Esophagus (tissue), 2 donors: Measurements from ENCODE around the gene SMOC1. TPM values are rescaled to one million over a fixed set of nuclear protein-coding genes. Genes with fewer than 3 reads are reported as not detected.

Experiments
- H3K27ac ChIP-seq, 2 donors: one replicate each; pipeline ENCODE4 v1.5.1; 2013; ENCODE audit warnings: low read depth in 2 of 2, mild to moderate bottlenecking in 2 of 2, inconsistent platforms in 1 of 2, low read length in 1 of 2, moderate library complexity in 1 of 2
- H3K27me3 ChIP-seq, 2 donors: one replicate each; pipeline ENCODE4 v1.6.1; 2013; ENCODE audit warnings: low read length in 2 of 2, control low read depth in 1 of 2, mild to moderate bottlenecking in 1 of 2; ENCODE audit not compliant: insufficient read depth in 2 of 2, control insufficient read depth in 1 of 2
- H3K36me3 ChIP-seq, 2 donors: one replicate each; pipeline ENCODE4 v1.6.1; 2013; ENCODE audit warnings: low read length in 1 of 2; ENCODE audit not compliant: control insufficient read depth in 2 of 2, insufficient read depth in 2 of 2
- H3K4me1 ChIP-seq, 2 donors: one replicate each; pipeline ENCODE4 v1.6.1; 2013; ENCODE audit warnings: low read length in 1 of 2; ENCODE audit not compliant: control insufficient read depth in 2 of 2, insufficient read depth in 2 of 2
- H3K4me3 ChIP-seq, 2 donors: one replicate each; pipeline ENCODE4 v1.5.1; 2013; ENCODE audit warnings: low read length in 2 of 2, mild to moderate bottlenecking in 2 of 2, low read depth in 1 of 2, moderate library complexity in 1 of 2
- H3K9me3 ChIP-seq, 2 donors: one replicate each; pipeline ENCODE4 v1.6.1; 2013; ENCODE audit warnings: mild to moderate bottlenecking in 2 of 2, low read depth in 1 of 2, low read length in 1 of 2, moderate library complexity in 1 of 2; ENCODE audit not compliant: control insufficient read depth in 2 of 2, insufficient read depth in 1 of 2
- WGBS, 2 donors: extraction: QIAGEN DNeasy Blood & Tissue Kit; methylation state at CpG; one replicate each; pipeline ENCODE4 v1.1.7; 2013; 5-methylcytosine and 5-hydroxymethylcytosine counted together
- polyA plus RNA-seq, 2 donors: library from polyadenylated mRNA; stranded (reverse); fragments of 200-250 nt; gene quantifications; one replicate each; pipeline ENCODE4 v1.2.3, GENCODE V29; 2013
- donor health status: healthy with polysubstance abuse.
- donor health status: Bipolar disorder and iron deficiency.

SMOC1 gene
- polyA plus RNA-seq, 2 donors: 0.04 to 0.16 TPM

- no peaks in the 10 kb centered on the region for H3K9me3 ChIP-seq
- H3K4me3 ChIP-seq: no peak overlapping the region
- 49 to 53% methylated on average over 6 of the region's 6 CpGs for WGBS, 2 donors
- H3K27ac ChIP-seq: no peak overlapping the region
- H3K4me1 ChIP-seq: no peaks in the 10 kb centered on the region
- no peaks in the 10 kb centered on the region for H3K27me3 ChIP-seq
- H3K36me3 ChIP-seq: no peaks in the 10 kb centered on the region
These were observed 30.3 kb upstream of the SMOC1 start for GRCh38 chr14:69848903-69849391.

- H3K4me1 ChIP-seq: no peaks in the 10 kb centered on the region
- no peak overlapping the region for H3K4me3 ChIP-seq
- no peaks in the 10 kb centered on the region for H3K9me3 ChIP-seq
- no peaks in the 10 kb centered on the region for H3K36me3 ChIP-seq
- WGBS, 2 donors: 77 to 83% methylated on average over 35 of the region's 35 CpGs
- H3K27me3 ChIP-seq: no peaks in the 10 kb centered on the region
- H3K27ac ChIP-seq: no peak overlapping the region
These were observed 29.0 kb upstream of the SMOC1 start for GRCh38 chr14:69850086-69850735.

- no peaks in the 10 kb centered on the region for H3K4me1 ChIP-seq
- H3K9me3 ChIP-seq: no peaks in the 10 kb centered on the region
- H3K36me3 ChIP-seq: no peaks in the 10 kb centered on the region
- H3K4me3 ChIP-seq: no peak overlapping the region
- H3K27ac ChIP-seq: no peak overlapping the region
- no peaks in the 10 kb centered on the region for H3K27me3 ChIP-seq
- WGBS, 2 donors: 67 to 69% methylated on average over 2 of the region's 2 CpGs
These were observed 28.5 kb upstream of the SMOC1 start for GRCh38 chr14:69850736-69851112.

- Histone ChIP-seq H3K4me1 (no peaks in the 10 kb centered on the region), H3K27ac (no peak overlapping the region), H3K36me3 (no peaks in the 10 kb centered on the region), H3K4me3 (no peak overlapping the region), H3K9me3 (no peaks in the 10 kb centered on the region), H3K27me3 (no peaks in the 10 kb centered on the region)
- WGBS, 2 donors: 73 to 75% methylated on average over 7 of the region's 7 CpGs
These were observed 26.5 kb upstream of the SMOC1 start for GRCh38 chr14:69852531-69853321.

GRCh38 chr14:69853774-69854173 lies 25.4 kb upstream of the SMOC1 start:
- 73 to 78% methylated on average over 7 of the region's 7 CpGs for WGBS, 2 donors
- Histone ChIP-seq H3K27me3 (no peaks in the 10 kb centered on the region), H3K27ac (no peak overlapping the region)

GRCh38 chr14:69854598-69854997 lies 24.6 kb upstream of the SMOC1 start:
- Histone ChIP-seq H3K27ac (no peak overlapping the region), H3K4me1 (no peaks in the 10 kb centered on the region), H3K4me3 (no peak overlapping the region), H3K36me3 (no peaks in the 10 kb centered on the region), H3K9me3 (no peaks in the 10 kb centered on the region), H3K27me3 (no peaks in the 10 kb centered on the region)
- WGBS, 2 donors: 55 to 73% methylated on average over 2 of the region's 2 CpGs

More at GRCh38 chr14:69853774-69854173, 25.4 kb upstream of the SMOC1 start:
- Histone ChIP-seq H3K4me3 (no peak overlapping the region), H3K4me1 (no peaks in the 10 kb centered on the region), H3K36me3 (no peaks in the 10 kb centered on the region), H3K9me3 (no peaks in the 10 kb centered on the region)

- Histone ChIP-seq H3K36me3 (no peaks in the 10 kb centered on the region), H3K27ac (no peak overlapping the region), H3K4me3 (no peak overlapping the region), H3K9me3 (no peaks in the 10 kb centered on the region), H3K4me1 (no peaks in the 10 kb centered on the region), H3K27me3 (no peaks in the 10 kb centered on the region)
- 56 to 64% methylated on average over 8 of the region's 8 CpGs for WGBS, 2 donors
These were observed 23.9 kb upstream of the SMOC1 start for GRCh38 chr14:69855180-69855832.

- H3K9me3 ChIP-seq: no peaks in the 10 kb centered on the region
- no peaks in the 10 kb centered on the region for H3K27me3 ChIP-seq
- 65 to 77% methylated on average over 8 of the region's 8 CpGs for WGBS, 2 donors
These were observed 20.4 kb upstream of the SMOC1 start for GRCh38 chr14:69858801-69859200.

GRCh38 chr14:69859591-69859990 lies 19.6 kb upstream of the SMOC1 start:
- Histone ChIP-seq H3K27ac (no peak overlapping the region), H3K36me3 (no peaks in the 10 kb centered on the region), H3K9me3 (no peaks in the 10 kb centered on the region), H3K4me3 (no peak overlapping the region), H3K4me1 (no peaks in the 10 kb centered on the region), H3K27me3 (no peaks in the 10 kb centered on the region)
- WGBS, 2 donors: 81 to 85% methylated on average over 14 of the region's 14 CpGs

More at GRCh38 chr14:69858801-69859200, 20.4 kb upstream of the SMOC1 start:
- H3K4me3 ChIP-seq: no peak overlapping the region
- H3K4me1 ChIP-seq: no peaks in the 10 kb centered on the region
- H3K36me3 ChIP-seq: no peaks in the 10 kb centered on the region
- H3K27ac ChIP-seq: no peak overlapping the region
